Adrenal gland (tissue), 5 donors: ENCODE data around the gene DHRS7B.

Experiments
- CTCF ChIP-seq, 6 experiments: fragments of 450-650 bp in 4 of 6; fragments of 200-600 bp in 2 of 6; sonication (generic) in 1 of 6; IDR thresholded peaks; 1 replicate in 5 of 6; 2 replicates in 1 of 6; pipeline versions ENCODE4 v1.5.1 to v1.8.0; 2016 to 2021; ENCODE audit warnings: antibody characterized with exemption in 6 of 6, mild to moderate bottlenecking in 2 of 6, moderate library complexity in 1 of 6
- POLR2A ChIP-seq, 2 donors: fragments of 450-650 bp; IDR thresholded peaks; one replicate each; pipeline ENCODE4 v1.6.1; 2017; ENCODE audit warnings: antibody characterized with exemption in 2 of 2, mild to moderate bottlenecking in 2 of 2, moderate library complexity in 1 of 2
- donor health status: DM: no; HTN: no; CAD: no.

- TF ChIP-seq CTCF (IDR thresholded peaks at IDR 0.05) = no peak
- TF ChIP-seq POLR2A (IDR thresholded peaks at IDR 0.05) = no peak
Observed at GRCh38 chr17:21214777-21215541, 88.2 kb downstream of the DHRS7B start.
